Muscle layer of duodenum (tissue), 2 donors: ENCODE measurements around the gene EEF1A2.

Experiments used
- H3K27ac ChIP-seq: one replicate; pipeline ENCODE4 v1.7.0; 2013; ENCODE audit warnings: mild to moderate bottlenecking, low read length
- H3K27me3 ChIP-seq: one replicate; pipeline ENCODE4 v1.7.0; 2013; ENCODE audit warnings: low read depth, mild to moderate bottlenecking, control low read depth, low read length
- H3K36me3 ChIP-seq, 2 donors: one replicate each; pipeline ENCODE4 v1.7.0; 2013; ENCODE audit warnings: low read length in 2 of 2, control low read depth in 1 of 2, mild to moderate bottlenecking in 1 of 2; ENCODE audit not compliant: insufficient read depth in 2 of 2, control insufficient read depth in 1 of 2
- H3K4me1 ChIP-seq, 2 donors: one replicate each; pipeline ENCODE4 v1.7.0; 2013; ENCODE audit warnings: low read length in 2 of 2, mild to moderate bottlenecking in 2 of 2, control low read depth in 1 of 2, moderate library complexity in 1 of 2; ENCODE audit not compliant: insufficient read depth in 2 of 2, control insufficient read depth in 1 of 2
- H3K4me3 ChIP-seq, 2 donors: one replicate each; pipeline ENCODE4 v1.7.0; 2013; ENCODE audit warnings: low read length in 2 of 2, low read depth in 1 of 2, mild to moderate bottlenecking in 1 of 2
- H3K9me3 ChIP-seq, 2 donors: one replicate each; pipeline ENCODE4 v1.7.0; 2013; ENCODE audit warnings: low read length in 2 of 2, control low read depth in 1 of 2, mild to moderate bottlenecking in 1 of 2; ENCODE audit not compliant: control insufficient read depth in 1 of 2
- donor health status: healthy.

Gene EEF1A2

GRCh38 chr20:63461104-63461763 lies 37.6 kb downstream of the EEF1A2 start:
- H3K4me1 ChIP-seq = peaks cover 0 to 10% of the 10 kb centered on the region in 2 donors
- H3K4me3 ChIP-seq = no peak overlapping the region
- H3K27ac ChIP-seq = no peak overlapping the region
- H3K36me3 ChIP-seq = no peaks in the 10 kb centered on the region
- no peaks in the 10 kb centered on the region for H3K9me3 ChIP-seq
- no peaks in the 10 kb centered on the region for H3K27me3 ChIP-seq

GRCh38 chr20:63459070-63459380 lies 39.9 kb downstream of the EEF1A2 start:
- Histone ChIP-seq H3K27ac (no peak overlapping the region), H3K4me3 (no peak overlapping the region), H3K9me3 (no peaks in the 10 kb centered on the region), H3K4me1 (peaks cover 0 to 14% of the 10 kb centered on the region in 2 donors), H3K27me3 (peaks cover 6% of the 10 kb centered on the region), H3K36me3 (no peaks in the 10 kb centered on the region)

- H3K4me3 ChIP-seq = no peak overlapping the region
- H3K36me3 ChIP-seq = no peaks in the 10 kb centered on the region
- peaks cover 6% of the 10 kb centered on the region for H3K27me3 ChIP-seq
- no peaks in the 10 kb centered on the region for H3K9me3 ChIP-seq
- H3K27ac ChIP-seq = no peak overlapping the region
- H3K4me1 ChIP-seq = peaks cover 0 to 20% of the 10 kb centered on the region in 2 donors
Measured at GRCh38 chr20:63458170-63459069, 40.5 kb downstream of the EEF1A2 start.

- Histone ChIP-seq H3K27me3 (peaks cover 6% of the 10 kb centered on the region), H3K4me3 (no peak overlapping the region), H3K4me1 (peaks cover 0 to 21% of the 10 kb centered on the region in 2 donors), H3K36me3 (no peaks in the 10 kb centered on the region), H3K27ac (no peak overlapping the region), H3K9me3 (no peaks in the 10 kb centered on the region)
Measured at GRCh38 chr20:63457737-63458136, 41.1 kb downstream of the EEF1A2 start.

GRCh38 chr20:63456429-63457284 lies 42.2 kb downstream of the EEF1A2 start:
- H3K27me3 ChIP-seq = peaks cover 10% of the 10 kb centered on the region
- no peaks in the 10 kb centered on the region for H3K9me3 ChIP-seq
- H3K27ac ChIP-seq = no peak overlapping the region
- no peak overlapping the region for H3K4me3 ChIP-seq
- H3K4me1 ChIP-seq = peaks cover 0 to 21% of the 10 kb centered on the region in 2 donors
- H3K36me3 ChIP-seq = no peaks in the 10 kb centered on the region

GRCh38 chr20:63455568-63455859 lies 43.4 kb downstream of the EEF1A2 start:
- Histone ChIP-seq H3K4me1 (peaks cover 0 to 21% of the 10 kb centered on the region in 2 donors), H3K27me3 (peaks cover 10% of the 10 kb centered on the region), H3K27ac (no peak overlapping the region), H3K4me3 (no peak overlapping the region), H3K9me3 (no peaks in the 10 kb centered on the region), H3K36me3 (no peaks in the 10 kb centered on the region)

- Histone ChIP-seq H3K4me3 (no peak overlapping the region), H3K4me1 (peaks cover 0 to 21% of the 10 kb centered on the region in 2 donors), H3K27ac (no peak overlapping the region), H3K27me3 (peaks cover 10% of the 10 kb centered on the region), H3K9me3 (no peaks in the 10 kb centered on the region), H3K36me3 (no peaks in the 10 kb centered on the region)
Measured at GRCh38 chr20:63454731-63455567, 43.9 kb downstream of the EEF1A2 start.

GRCh38 chr20:63452821-63453523 lies 45.9 kb downstream of the EEF1A2 start:
- no peak overlapping the region for H3K27ac ChIP-seq
- peaks cover 10% of the 10 kb centered on the region for H3K27me3 ChIP-seq
- no peaks in the 10 kb centered on the region for H3K36me3 ChIP-seq
- peaks cover 0 to 20% of the 10 kb centered on the region in 2 donors for H3K4me1 ChIP-seq
- H3K4me3 ChIP-seq = no peak overlapping the region
- H3K9me3 ChIP-seq = no peaks in the 10 kb centered on the region

GRCh38 chr20:63452341-63452740 lies 46.5 kb downstream of the EEF1A2 start:
- H3K36me3 ChIP-seq = no peaks in the 10 kb centered on the region
- H3K4me3 ChIP-seq = no peak overlapping the region
- H3K9me3 ChIP-seq = no peaks in the 10 kb centered on the region
- no peak overlapping the region for H3K27ac ChIP-seq
- H3K27me3 ChIP-seq = peaks cover 10% of the 10 kb centered on the region
- H3K4me1 ChIP-seq = peaks cover 0 to 13% of the 10 kb centered on the region in 2 donors

GRCh38 chr20:63451821-63452220 lies 47.1 kb downstream of the EEF1A2 start:
- H3K4me1 ChIP-seq = peaks cover 0 to 11% of the 10 kb centered on the region in 2 donors
- H3K9me3 ChIP-seq = no peaks in the 10 kb centered on the region
- H3K4me3 ChIP-seq = no peak overlapping the region
- H3K27me3 ChIP-seq = peaks cover 10% of the 10 kb centered on the region
- no peak overlapping the region for H3K27ac ChIP-seq
- H3K36me3 ChIP-seq = no peaks in the 10 kb centered on the region
